B cell (primary cell): ENCODE measurements around the gene ACTN1. TPM values are rescaled to one million over a fixed set of nuclear protein-coding genes. Genes with fewer than 3 reads are reported as not detected.

Experiments used
- ATAC-seq: fragments of 200-7000 bp; cut with Tn5 transposase; one replicate; pipeline ENCODE4 v1.10.0; 2021; ENCODE audit warnings: low read depth, mild to moderate bottlenecking, moderate number of reproducible peaks, moderate library complexity
- CTCF ChIA-PET: fragments of 350-600 bp; sonication (Branson Sonifier 250); formaldehyde crosslinking; loops from one replicate; lab custom pipeline; 2021; ENCODE audit warnings: antibody characterized with exemption, inconsistent platforms; lab: Charles Lee
- POLR2A ChIA-PET: fragments of 350-600 bp; sonication (Branson Sonifier 250); formaldehyde crosslinking; loops from one replicate; lab custom pipeline; 2021; ENCODE audit warnings: antibody characterized with exemption; lab: Charles Lee
- DNase-seq: peaks from one replicate; pipeline ENCODE4 v3.0.0; 2013
- H2AFZ ChIP-seq: 2 replicates; pipeline ENCODE4 v1.6.1; 2012; ENCODE audit warnings: mild to moderate bottlenecking, low read depth, low read length; ENCODE audit not compliant: insufficient read depth, poor library complexity, severe bottlenecking
- H3K27ac ChIP-seq, 2 donors: 1 replicate in 1 of 2; 2 replicates in 1 of 2; pipeline ENCODE4 v1.5.1; 2012 to 2013; ENCODE audit warnings: low read length in 2 of 2, mild to moderate bottlenecking in 2 of 2, moderate library complexity in 1 of 2
- H3K27me3 ChIP-seq, 4 experiments: fragments of 200-600 bp in 1 of 4; sonication (generic) in 1 of 4; replicated peaks in 1 of 4; 1 replicate in 2 of 4; 2 replicates in 2 of 4; pipeline versions ENCODE4 v1.6.1 to v1.7.0; 2013 to 2016; ENCODE audit warnings: low read length in 3 of 4, mild to moderate bottlenecking in 2 of 4, mixed read lengths in 1 of 4, moderate library complexity in 1 of 4; ENCODE audit not compliant: insufficient read depth in 4 of 4, control insufficient read depth in 3 of 4; ENCODE audit errors: control extremely low read depth in 1 of 4
- H3K36me3 ChIP-seq, 2 experiments: replicated peaks in 1 of 2; 1 replicate in 1 of 2; 2 replicates in 1 of 2; pipeline versions ENCODE4 v1.6.1 to v1.7.1; 2013; ENCODE audit warnings: low read length in 1 of 2; ENCODE audit not compliant: insufficient read depth in 2 of 2, control insufficient read depth in 1 of 2; ENCODE audit errors: control extremely low read depth in 1 of 2, extremely low read depth in 1 of 2
- H3K4me1 ChIP-seq, 2 donors: fragments of 200-600 bp in 1 of 2; sonication (generic) in 1 of 2; 1 replicate in 1 of 2; 2 replicates in 1 of 2; pipeline versions ENCODE4 v1.5.1 to v1.6.1; 2013 to 2017; ENCODE audit warnings: low read length in 2 of 2; ENCODE audit not compliant: control insufficient read depth in 2 of 2, insufficient read depth in 2 of 2
- H3K4me2 ChIP-seq: replicated peaks from 2 replicates; pipeline ENCODE3; 2012; ENCODE audit warnings: mild to moderate bottlenecking, low read depth, low read length; ENCODE audit not compliant: poor library complexity, severe bottlenecking
- H3K4me3 ChIP-seq, 5 experiments: fragments of 200-600 bp in 1 of 5; sonication (generic) in 1 of 5; 1 replicate in 3 of 5; 2 replicates in 2 of 5; pipeline versions ENCODE4 v1.5.1 to v1.7.0; 2011 to 2016; ENCODE audit warnings: low read length in 4 of 5, mild to moderate bottlenecking in 4 of 5, low read depth in 2 of 5, control low read depth in 1 of 5, moderate library complexity in 1 of 5; ENCODE audit not compliant: insufficient read depth in 1 of 5; ENCODE audit errors: control extremely low read depth in 1 of 5, extremely low read depth in 1 of 5
- H3K79me2 ChIP-seq: fragments of 200-600 bp; sonication (generic); one replicate; pipeline ENCODE4 v1.6.0; 2016; ENCODE audit warnings: low read length; ENCODE audit not compliant: control insufficient read depth, insufficient read depth
- H3K9ac ChIP-seq: fragments of 200-600 bp; sonication (generic); 2 replicates; pipeline ENCODE4 v1.6.1; 2017; ENCODE audit warnings: mild to moderate bottlenecking, low read length, moderate library complexity
- H3K9me3 ChIP-seq, 3 donors: one replicate each; pipeline versions ENCODE4 v1.6.1 to v1.7.1; 2013; ENCODE audit warnings: low read length in 2 of 3; ENCODE audit not compliant: control insufficient read depth in 2 of 3, insufficient read depth in 1 of 3; ENCODE audit errors: control extremely low read depth in 1 of 3
- H4K20me1 ChIP-seq: 2 replicates; pipeline ENCODE4 v1.6.0; 2012; ENCODE audit warnings: mild to moderate bottlenecking, low read length; ENCODE audit not compliant: insufficient read depth, control insufficient read depth, poor library complexity, severe bottlenecking
- H3K27ac Mint-ChIP-seq: one replicate; pipeline ENCODE4 v1.8.0; 2021; ENCODE audit warnings: mixed read lengths
- H3K27me3 Mint-ChIP-seq: one replicate; pipeline ENCODE4 v1.8.0; 2021; ENCODE audit warnings: mixed read lengths
- H3K4me1 Mint-ChIP-seq: one replicate; pipeline ENCODE4 v1.8.0; 2021; ENCODE audit warnings: mixed read lengths
- H3K4me3 Mint-ChIP-seq: one replicate; pipeline ENCODE4 v1.8.0; 2021; ENCODE audit warnings: mixed read lengths
- H3K9me3 Mint-ChIP-seq: one replicate; pipeline ENCODE4 v1.8.0; 2022; ENCODE audit warnings: mixed read lengths; ENCODE audit not compliant: insufficient read depth
- CTCF ChIP-seq: fragments of 200-600 bp; IDR thresholded peaks from one replicate; pipeline ENCODE4 v1.8.0; 2022; ENCODE audit warnings: antibody characterized with exemption, mild to moderate bottlenecking
- EZH2 ChIP-seq: IDR thresholded peaks from 2 replicates; pipeline ENCODE4 v1.6.1; 2012; ENCODE audit warnings: borderline replicate concordance, low read depth, mild to moderate bottlenecking, moderate library complexity, low read length; ENCODE audit not compliant: insufficient read depth, poor library complexity, severe bottlenecking
- WGBS: methylation state at CpG from one replicate; pipeline ENCODE4 v1.1.5; 2013; ENCODE audit warnings: missing lambda C conversion rate; ENCODE audit not compliant: insufficient coverage; 5-methylcytosine and 5-hydroxymethylcytosine counted together
- intact Hi-C: fragments of 100-400 bp; cut with micrococcal nuclease; formaldehyde crosslinking; loops from one replicate; pipeline ENCODE4 v1.10.0; 2022
- polyA plus RNA-seq: library from polyadenylated mRNA; depleted of rRNA; stranded (reverse); fragments of >200 nt; gene quantifications from 2 replicates; pipeline ENCODE4 v1.2.3, GENCODE V29; 2012
- total RNA-seq, 2 donors: library from RNA; stranded (reverse); fragments of 120-200 nt in 1 of 2; gene quantifications; 1 replicate in 1 of 2; 2 replicates in 1 of 2; pipeline versions ENCODE4 v1.2.3 to v1.2.4, GENCODE V29; 2013 to 2022

ACTN1 gene
- total and polyA plus RNA-seq, 2 donors (not counting 1 experiment from before 2014, with no cell fraction given): 0.74 to 0.89 TPM

DNA sequence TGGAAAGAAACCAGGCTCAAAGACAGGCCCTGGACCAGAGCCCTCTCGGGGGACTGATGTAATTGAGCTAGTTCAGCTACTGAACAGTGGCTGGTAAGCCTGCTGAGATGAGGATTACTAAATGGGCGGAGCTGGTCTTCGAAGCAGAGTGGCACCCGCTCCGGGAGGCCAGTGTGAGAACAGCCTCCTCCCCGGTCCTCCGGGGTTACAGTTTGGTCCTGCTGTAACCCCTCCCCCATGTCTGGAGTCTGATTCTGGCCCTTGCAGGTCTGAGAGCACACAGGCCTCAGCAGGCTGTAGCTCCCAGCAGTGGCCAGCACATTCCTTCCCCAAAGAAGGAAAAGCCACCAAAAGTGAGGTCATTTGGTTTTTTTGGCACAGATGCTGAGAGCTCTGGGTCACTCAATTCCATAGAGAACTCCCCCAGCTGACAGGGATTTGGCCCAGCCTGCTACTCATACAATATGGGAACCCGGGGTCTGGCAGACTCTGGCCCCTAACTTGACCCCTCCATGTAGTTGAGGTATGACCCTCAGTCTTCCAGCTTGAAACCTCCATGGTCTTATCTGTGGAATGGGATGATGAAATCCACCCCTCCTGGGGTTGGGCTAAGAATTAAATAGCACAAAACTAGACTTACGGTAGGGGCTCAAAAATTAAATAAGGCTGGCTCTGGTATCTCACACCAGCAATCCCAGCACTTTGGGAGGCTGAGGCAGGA lies 39.0 kb downstream of the ACTN1 start:
- ATAC-seq (no peak), DNase-seq (no peak)
- Mint-ChIP-seq H3K27ac (no peak overlapping the region), H3K4me1 (no peaks in the 10 kb centered on the region), H3K9me3 (no peaks in the 10 kb centered on the region), H3K4me3 (no peak overlapping the region), H3K27me3 (peaks cover 18% of the 10 kb centered on the region)
- TF ChIP-seq CTCF: no peak
- TF ChIP-seq EZH2: no peak
- WGBS: 96% methylated on average over 7 of the region's 9 CpGs
- Histone ChIP-seq H3K9ac (no peak overlapping the region), H3K36me3 (no peaks in the 10 kb centered on the region), H3K4me2 (no peak overlapping the region), H2AFZ (no peak overlapping the region), H3K9me3 (peaks cover 0 to 5% (median 0%) of the 10 kb centered on the region in 3 donors), H3K4me3 (no peak overlapping the region), H3K4me1 (no peaks in the 10 kb centered on the region), H3K79me2 (no peaks in the 10 kb centered on the region), H4K20me1 (no peaks in the 10 kb centered on the region), H3K27ac (no peak overlapping the region), H3K27me3 (peaks cover 0 to 4% (median 0%) of the 10 kb centered on the region in 4 experiments)
- ChIA-PET POLR2A (no interaction called here), CTCF (interaction anchor here (0.6 to 1.5 kb wide), 2 partner anchors 16 to 1390 kb away, joined by 3 to 4 read pairs; no protein-coding TSS in a partner anchor)
- intact Hi-C loops: no loop called here

GRCh38 chr14:68939181-68939892 lies 39.8 kb downstream of the ACTN1 start:
- Histone ChIP-seq H3K9ac (no peak overlapping the region), H3K27ac (no peak overlapping the region), H3K36me3 (no peaks in the 10 kb centered on the region), H3K4me3 (no peak overlapping the region), H3K79me2 (no peaks in the 10 kb centered on the region), H4K20me1 (no peaks in the 10 kb centered on the region), H3K27me3 (peaks cover 0 to 4% (median 0%) of the 10 kb centered on the region in 4 experiments), H2AFZ (no peak overlapping the region), H3K9me3 (peaks cover 0 to 5% (median 0%) of the 10 kb centered on the region in 3 donors), H3K4me2 (no peak overlapping the region), H3K4me1 (no peaks in the 10 kb centered on the region)
- H3K27ac Mint-ChIP-seq: no peak overlapping the region
- DNase-seq: no peak
- intact Hi-C loops: no loop called here
- peaks cover 18% of the 10 kb centered on the region for H3K27me3 Mint-ChIP-seq
- 93% methylated on average over 5 of the region's 11 CpGs for WGBS
- no peaks in the 10 kb centered on the region for H3K4me1 Mint-ChIP-seq
- ChIA-PET CTCF (interaction anchor here (1.5 kb wide), 1 partner anchor 15 kb away, joined by 3 read pairs; no protein-coding TSS in a partner anchor), POLR2A (no interaction called here)
- H3K4me3 Mint-ChIP-seq: no peak overlapping the region
- no peaks in the 10 kb centered on the region for H3K9me3 Mint-ChIP-seq
- TF ChIP-seq CTCF (no peak), EZH2 (no peak)
- ATAC-seq: no peak
